Ishikawa (cell line): ENCODE measurements around the gene GNAO1.

Source experiments
- EP300 ChIP-seq: IDR thresholded peaks from 2 replicates; pipeline ENCODE4 v1.6.1; 2012; ENCODE audit warnings: borderline replicate concordance
- TCF12 ChIP-seq: IDR thresholded peaks from 2 replicates; pipeline ENCODE4 v1.6.1; 2012; ENCODE audit warnings: low read depth

GRCh38 chr16:56275076-56275475 is 83.8 kb downstream of the GNAO1 start:
- no peak for TF ChIP-seq EP300
- TF ChIP-seq TCF12: no peak
